ENCODE data around the gene ADAMTSL1. TPM values are rescaled to one million over a fixed set of nuclear protein-coding genes. Genes with fewer than 3 reads are reported as not detected.

The ADAMTSL1 gene
- total and polyA plus RNA-seq, 4 donors = 0.31 to 3.4 (median 1.9) TPM

DNA sequence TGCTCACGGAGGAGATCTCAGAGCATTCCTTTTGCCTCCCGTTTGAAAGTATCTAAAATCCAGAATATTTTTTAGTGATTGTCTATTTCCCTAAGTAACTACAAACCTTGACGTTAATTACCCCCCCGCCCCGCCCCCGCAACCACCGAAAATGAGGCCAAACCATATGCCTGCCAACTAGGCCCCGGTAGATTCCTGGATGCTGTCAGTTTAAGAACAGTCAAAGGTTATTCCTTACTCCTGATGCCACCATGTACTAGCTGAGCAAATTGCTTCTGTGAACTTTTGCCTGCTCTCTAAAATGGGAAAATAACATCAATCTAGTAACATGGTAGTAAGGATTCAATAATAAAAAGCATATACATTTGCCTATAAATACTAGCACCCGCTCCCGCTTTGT is 314.3 kb downstream of the ADAMTSL1 start (continued):
- TF ChIP-seq, protein P1, sequence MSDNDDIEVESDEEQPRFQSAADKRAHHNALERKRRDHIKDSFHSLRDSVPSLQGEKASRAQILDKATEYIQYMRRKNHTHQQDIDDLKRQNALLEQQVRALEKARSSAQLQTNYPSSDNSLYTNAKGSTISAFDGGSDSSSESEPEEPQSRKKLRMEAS (IDR thresholded peaks at IDR 0.05) = no peak
- TF ChIP-seq, protein P2, sequence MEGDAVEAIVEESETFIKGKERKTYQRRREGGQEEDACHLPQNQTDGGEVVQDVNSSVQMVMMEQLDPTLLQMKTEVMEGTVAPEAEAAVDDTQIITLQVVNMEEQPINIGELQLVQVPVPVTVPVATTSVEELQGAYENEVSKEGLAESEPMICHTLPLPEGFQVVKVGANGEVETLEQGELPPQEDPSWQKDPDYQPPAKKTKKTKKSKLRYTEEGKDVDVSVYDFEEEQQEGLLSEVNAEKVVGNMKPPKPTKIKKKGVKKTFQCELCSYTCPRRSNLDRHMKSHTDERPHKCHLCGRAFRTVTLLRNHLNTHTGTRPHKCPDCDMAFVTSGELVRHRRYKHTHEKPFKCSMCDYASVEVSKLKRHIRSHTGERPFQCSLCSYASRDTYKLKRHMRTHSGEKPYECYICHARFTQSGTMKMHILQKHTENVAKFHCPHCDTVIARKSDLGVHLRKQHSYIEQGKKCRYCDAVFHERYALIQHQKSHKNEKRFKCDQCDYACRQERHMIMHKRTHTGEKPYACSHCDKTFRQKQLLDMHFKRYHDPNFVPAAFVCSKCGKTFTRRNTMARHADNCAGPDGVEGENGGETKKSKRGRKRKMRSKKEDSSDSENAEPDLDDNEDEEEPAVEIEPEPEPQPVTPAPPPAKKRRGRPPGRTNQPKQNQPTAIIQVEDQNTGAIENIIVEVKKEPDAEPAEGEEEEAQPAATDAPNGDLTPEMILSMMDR (IDR thresholded peaks at IDR 0.05; ENCODE audit: low read depth, low read length, missing input control) = no peak

GRCh38 chr9:18791074-18791473 is 317.1 kb downstream of the ADAMTSL1 start:
- no peaks in the 10 kb centered on the region for H3K4me1 ChIP-seq (ENCODE audit: control insufficient read depth in 4 of 4, insufficient read depth in 4 of 4, low read length in 3 of 4)
- H3K9ac ChIP-seq (ENCODE audit: low read depth in 1 of 2, low read length in 2 of 2) = no peak overlapping the region
- H3K27me3 ChIP-seq (ENCODE audit: control insufficient read depth in 4 of 4, insufficient read depth in 4 of 4, low read length in 3 of 4) = no peaks in the 10 kb centered on the region
- peak; percentile 77 to 88 for TF ChIP-seq RAD21 (IDR thresholded peaks at IDR 0.05)
- TF ChIP-seq TAF1 (conservative IDR thresholded peaks at IDR 0.05) = no peak
- no peak for TF ChIP-seq SP1 (IDR thresholded peaks at IDR 0.05)
- TF ChIP-seq, protein P2 (IDR thresholded peaks at IDR 0.05; ENCODE audit: low read depth, low read length, missing input control) = peak; percentile 50
- H3K27ac ChIP-seq (ENCODE audit: low read depth in 1 of 2, low read length in 2 of 2) = no peak overlapping the region
- peak; percentile 43 for DNase-seq (ENCODE audit: low spot score)
- no peak overlapping the region for H3K4me3 ChIP-seq (ENCODE audit: low read depth in 1 of 3, low read length in 3 of 3)
- no peaks in the 10 kb centered on the region for H3K9me3 ChIP-seq (ENCODE audit: control insufficient read depth in 4 of 4, low read length in 3 of 4)
- no peaks in the 10 kb centered on the region for H3K36me3 ChIP-seq (ENCODE audit: control insufficient read depth in 4 of 4, insufficient read depth in 3 of 4, low read depth in 1 of 4, low read length in 3 of 4)
- 54% methylated on average over 5 of the region's 5 CpGs for WGBS

DNA sequence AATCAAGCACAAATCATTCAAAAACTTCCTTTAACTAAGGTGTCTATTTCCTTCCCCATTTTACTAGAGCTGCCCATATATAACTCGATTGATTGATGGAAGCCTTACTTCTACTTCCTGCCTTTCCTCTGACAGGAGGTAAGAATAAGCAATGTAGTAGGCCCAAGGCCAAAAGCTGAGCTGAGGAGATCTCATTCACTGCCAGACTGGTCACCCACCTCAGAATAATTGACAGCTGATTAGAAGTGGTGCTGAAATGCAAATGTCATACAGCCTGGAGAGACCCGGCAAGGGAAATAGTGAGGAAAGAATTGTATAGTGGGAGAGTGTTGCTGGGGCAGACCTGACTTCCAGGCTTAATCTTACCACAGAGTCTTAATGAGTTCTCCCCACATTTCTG is 319.2 kb downstream of the ADAMTSL1 start:
- no peaks in the 10 kb centered on the region for H3K4me1 ChIP-seq (ENCODE audit: control insufficient read depth in 4 of 4, insufficient read depth in 4 of 4, low read length in 3 of 4)
- no peak overlapping the region for H3K4me3 ChIP-seq (ENCODE audit: low read depth in 1 of 3, low read length in 3 of 3)
- H3K27me3 ChIP-seq (ENCODE audit: control insufficient read depth in 4 of 4, insufficient read depth in 4 of 4, low read length in 3 of 4) = no peaks in the 10 kb centered on the region
- TF ChIP-seq, protein P3, sequence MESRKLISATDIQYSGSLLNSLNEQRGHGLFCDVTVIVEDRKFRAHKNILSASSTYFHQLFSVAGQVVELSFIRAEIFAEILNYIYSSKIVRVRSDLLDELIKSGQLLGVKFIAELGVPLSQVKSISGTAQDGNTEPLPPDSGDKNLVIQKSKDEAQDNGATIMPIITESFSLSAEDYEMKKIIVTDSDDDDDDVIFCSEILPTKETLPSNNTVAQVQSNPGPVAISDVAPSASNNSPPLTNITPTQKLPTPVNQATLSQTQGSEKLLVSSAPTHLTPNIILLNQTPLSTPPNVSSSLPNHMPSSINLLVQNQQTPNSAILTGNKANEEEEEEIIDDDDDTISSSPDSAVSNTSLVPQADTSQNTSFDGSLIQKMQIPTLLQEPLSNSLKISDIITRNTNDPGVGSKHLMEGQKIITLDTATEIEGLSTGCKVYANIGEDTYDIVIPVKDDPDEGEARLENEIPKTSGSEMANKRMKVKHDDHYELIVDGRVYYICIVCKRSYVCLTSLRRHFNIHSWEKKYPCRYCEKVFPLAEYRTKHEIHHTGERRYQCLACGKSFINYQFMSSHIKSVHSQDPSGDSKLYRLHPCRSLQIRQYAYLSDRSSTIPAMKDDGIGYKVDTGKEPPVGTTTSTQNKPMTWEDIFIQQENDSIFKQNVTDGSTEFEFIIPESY (IDR thresholded peaks at IDR 0.05) = no peak
- TF ChIP-seq, protein P2 (IDR thresholded peaks at IDR 0.05; ENCODE audit: low read depth, low read length, missing input control) = no peak
- TF ChIP-seq SP1 (IDR thresholded peaks at IDR 0.05) (no peak), GABPA (IDR thresholded peaks at IDR 0.05 in 1 of 2, conservative IDR thresholded peaks at IDR 0.05 in 1 of 2) (no peak), TAF1 (conservative IDR thresholded peaks at IDR 0.05) (no peak), HNF4G (IDR thresholded peaks at IDR 0.05) (no peak)
- TF ChIP-seq, protein P1 (IDR thresholded peaks at IDR 0.05) = no peak
- TF ChIP-seq, protein P4, sequence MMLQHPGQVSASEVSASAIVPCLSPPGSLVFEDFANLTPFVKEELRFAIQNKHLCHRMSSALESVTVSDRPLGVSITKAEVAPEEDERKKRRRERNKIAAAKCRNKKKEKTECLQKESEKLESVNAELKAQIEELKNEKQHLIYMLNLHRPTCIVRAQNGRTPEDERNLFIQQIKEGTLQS (IDR thresholded peaks at IDR 0.05) = no peak
- no peak for DNase-seq (ENCODE audit: low spot score)
- H3K9ac ChIP-seq (ENCODE audit: low read depth in 1 of 2, low read length in 2 of 2) = no peak overlapping the region
- WGBS = 58% methylated on average over 2 of the region's 2 CpGs
- H3K36me3 ChIP-seq (ENCODE audit: control insufficient read depth in 4 of 4, insufficient read depth in 3 of 4, low read depth in 1 of 4, low read length in 3 of 4) = no peaks in the 10 kb centered on the region
- H3K9me3 ChIP-seq (ENCODE audit: control insufficient read depth in 4 of 4, low read length in 3 of 4) = no peaks in the 10 kb centered on the region
- no peak overlapping the region for H3K27ac ChIP-seq (ENCODE audit: low read depth in 1 of 2, low read length in 2 of 2)
